SKM-1 treated with dmso at 0.1 percent for 144 hours (cell line): Measurements from ENCODE around the gene CLTCL1.
"Not testable (repeated sequence)": the region's sequence is repeated elsewhere in the genome, so short reads cannot be mapped to it uniquely, and the experiment has no call there.

Source experiments
- DNase-seq: peaks from one replicate; lab custom pipeline; 2025; ENCODE audit not compliant: unreplicated experiment; lab: John Stamatoyannopoulos, UW

CLTCL1 gene

GRCh38 chr22:19177164-19178064, 114.1 kb downstream of the CLTCL1 start:
- no peak for DNase-seq

GRCh38 chr22:19176732-19177131, 114.8 kb downstream of the CLTCL1 start:
- no peak for DNase-seq

GRCh38 chr22:19176175-19176643, 115.3 kb downstream of the CLTCL1 start:
- no peak for DNase-seq

- DNase-seq = no peak
Observed at GRCh38 chr22:19175602-19176174, 115.8 kb downstream of the CLTCL1 start.

GRCh38 chr22:19175026-19175601, 116.4 kb downstream of the CLTCL1 start:
- no peak for DNase-seq

GRCh38 chr22:19174106-19175025, 117.2 kb downstream of the CLTCL1 start:
- DNase-seq = peak; percentile 34

- no peak for DNase-seq
Observed at GRCh38 chr22:19173047-19174035, 118.2 kb downstream of the CLTCL1 start.

- DNase-seq = no peak
Observed at GRCh38 chr22:19172213-19173046, 119.1 kb downstream of the CLTCL1 start.

- DNase-seq = no peak
Observed at GRCh38 chr22:19169947-19170318, 121.6 kb downstream of the CLTCL1 start.

- no peak for DNase-seq
Observed at GRCh38 chr22:19169002-19169946, 122.2 kb downstream of the CLTCL1 start.

- no peak for DNase-seq
Observed at GRCh38 chr22:19168088-19168890, 123.2 kb downstream of the CLTCL1 start.

- no peak for DNase-seq
Observed at GRCh38 chr22:19167106-19167869, 124.2 kb downstream of the CLTCL1 start.

GRCh38 chr22:19166421-19166820, 125.1 kb downstream of the CLTCL1 start:
- no peak for DNase-seq

- DNase-seq = no peak
Observed at GRCh38 chr22:19164425-19164824, 127.1 kb downstream of the CLTCL1 start.

- not testable (repeated sequence) for DNase-seq
Observed at GRCh38 chr22:19158649-19159048, 132.9 kb downstream of the CLTCL1 start.

- DNase-seq = not testable (repeated sequence)
Observed at GRCh38 chr22:19156109-19156508, 135.4 kb downstream of the CLTCL1 start.
